ENCODE measurements around the gene HELT. TPM values are rescaled to one million over a fixed set of nuclear protein-coding genes. Genes with fewer than 3 reads are reported as not detected.

HELT gene
- total and polyA plus RNA-seq, 2 of the 4 experiments (the other 2 are of a cell fraction): not detected

DNA sequence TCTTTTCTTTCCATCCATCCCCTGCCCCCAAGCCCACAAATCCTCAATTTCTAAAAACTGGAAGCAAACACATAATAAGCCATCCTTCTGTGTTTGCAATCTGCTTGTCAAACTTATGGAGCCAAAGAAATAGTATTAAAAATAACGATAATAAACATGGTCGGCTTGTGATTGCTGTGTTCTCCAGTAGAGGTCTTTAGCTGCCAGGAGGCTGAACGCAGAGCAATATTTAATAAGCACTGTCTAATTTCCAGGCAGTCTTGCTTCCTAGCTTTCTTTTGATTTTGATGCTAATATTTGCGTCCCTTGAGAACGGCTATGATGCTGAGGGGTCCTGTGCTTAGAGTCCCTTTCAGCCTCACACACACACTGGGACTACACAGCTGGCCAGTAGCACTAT lies 3.2 kb upstream of the HELT start:
- TF ChIP-seq MXI1 (IDR thresholded peaks at IDR 0.05; ENCODE audit: borderline replicate concordance, low read depth, low read length) (no peak), CEBPB (IDR thresholded peaks at IDR 0.05; ENCODE audit: low read depth, low read length) (no peak), CHD1 (IDR thresholded peaks at IDR 0.05; ENCODE audit: low read depth, low read length) (no peak), FOS (IDR thresholded peaks at IDR 0.05; ENCODE audit: low read depth, low read length) (no peak), SMC3 (IDR thresholded peaks at IDR 0.05; ENCODE audit: low read depth, low read length) (no peak), CTCF (conservative IDR thresholded peaks at IDR 0.05; ENCODE audit: low read depth, low read length) (peak; percentile 23; the same call in 1 of the 2 replicates)
- no peak overlapping the region for H3K23ac ChIP-seq (ENCODE audit: low read depth, low read length)
- H3K9ac ChIP-seq (ENCODE audit: low read depth, low read length): no peak overlapping the region
- H2BK15ac ChIP-seq (ENCODE audit: low read depth, low read length): no peak overlapping the region
- no peak overlapping the region for H2BK120ac ChIP-seq (ENCODE audit: low read depth, low read length)
- H3K79me1 ChIP-seq (ENCODE audit: low read depth in 1 of 2, low read length in 2 of 2): no peaks in the 10 kb centered on the region
- no peak overlapping the region for H3K27ac ChIP-seq (ENCODE audit: insufficient read depth, low read length)
- no peak overlapping the region for H2BK20ac ChIP-seq (ENCODE audit: low read depth, low read length)
- no peak overlapping the region for H3K18ac ChIP-seq (ENCODE audit: low read depth, low read length)
- no peak overlapping the region for H3K4ac ChIP-seq (ENCODE audit: low read depth, low read length)
- no peaks in the 10 kb centered on the region for H3K9me1 ChIP-seq (ENCODE audit: insufficient read depth, low read length)
- no peak overlapping the region for H2BK5ac ChIP-seq (ENCODE audit: low read depth, low read length, poor library complexity, severe bottlenecking)
- dilution Hi-C loops (cut with HindIII; ENCODE audit: low sequenced_read_pairs, unreplicated experiment): no loop called here
- no peaks in the 10 kb centered on the region for H3K36me3 ChIP-seq (ENCODE audit: control insufficient read depth, insufficient read depth, low read length)
- H3K27me3 ChIP-seq (ENCODE audit: control insufficient read depth, insufficient read depth, low read length): peaks cover 80% of the 10 kb centered on the region
- no peak overlapping the region for H4K8ac ChIP-seq (ENCODE audit: low read depth in 2 of 2, low read length in 2 of 2)
- no peak overlapping the region for H2AK9ac ChIP-seq (replicated peaks; ENCODE audit: low read depth, low read length, poor library complexity)
- intact Hi-C loops (cut with micrococcal nuclease): no loop called here
- ChIA-PET CTCF (interaction anchor here (1.3 kb wide), 2 partner anchors 9 to 10 kb away, joined by 4 to 6 read pairs; no protein-coding TSS in a partner anchor), POLR2A (ENCODE audit: unreplicated experiment) (no interaction called here)
- no TSS peak for BruUV-seq (replicated peaks)
- no peaks in the 10 kb centered on the region for H4K20me1 ChIP-seq (ENCODE audit: insufficient read depth, low read length)
- in situ Hi-C loops (cut with MboI; ENCODE audit: low sequenced_read_pairs): no loop called here
- no peak overlapping the region for H4K5ac ChIP-seq (ENCODE audit: low read depth, low read length)
- no peak overlapping the region for H3K4me2 ChIP-seq (ENCODE audit: low read depth, low read length)
- H3K4me3 ChIP-seq (ENCODE audit: insufficient read depth, low read depth, low read length): no peak overlapping the region
- no peak overlapping the region for H2AFZ ChIP-seq (replicated peaks; ENCODE audit: low read length, poor library complexity)
- H3K14ac ChIP-seq (replicated peaks; ENCODE audit: low read depth, low read length): no peak overlapping the region
- H3K9me3 ChIP-seq (ENCODE audit: control insufficient read depth, insufficient read depth, low read length): no peaks in the 10 kb centered on the region
- ATAC-seq (ENCODE audit: low read depth): no peak
- H4K91ac ChIP-seq (ENCODE audit: insufficient read depth, low read depth, low read length): no peak overlapping the region
- H3K4me1 ChIP-seq (ENCODE audit: control insufficient read depth, insufficient read depth, low read length): no peaks in the 10 kb centered on the region
- peak; percentile 6 for DNase-seq
- H3K56ac ChIP-seq (ENCODE audit: extremely low read depth, insufficient read depth, low read length): no peak overlapping the region
- no CpG with 5 or more reads among the region's 5 CpGs for WGBS, 2 experiments (ENCODE audit: extremely low coverage in 2 of 2, insufficient read length in 1 of 2)
- H2AK5ac ChIP-seq (ENCODE audit: low read depth, low read length): no peak overlapping the region
